Lower lobe of right lung (tissue), 2 donors: Measurements from ENCODE around the gene TMEM229B. TPM values are rescaled to one million over a fixed set of nuclear protein-coding genes. Genes with fewer than 3 reads are reported as not detected.
A peak's percentile ranks its signal among the peaks of the same experiment; 100 is the strongest.

Source experiments
- ATAC-seq, 2 donors: fragments of 200-7000 bp; cut with Tn5 transposase; one replicate each; pipeline ENCODE4 v1.9.1; 2020 to 2022; ENCODE audit warnings: mild to moderate bottlenecking in 2 of 2, moderate library complexity in 2 of 2
- DNase-seq: peaks from one replicate; pipeline ENCODE4 v3.0.0-alpha.2; 2020
- H3K27ac ChIP-seq: fragments of 200-600 bp; one replicate; pipeline ENCODE4 v1.8.0; 2022
- H3K27me3 ChIP-seq: fragments of 200-600 bp; one replicate; pipeline ENCODE4 v1.8.0; 2022; ENCODE audit warnings: low read depth
- H3K36me3 ChIP-seq: fragments of 200-600 bp; one replicate; pipeline ENCODE4 v1.8.0; 2022; ENCODE audit warnings: mild to moderate bottlenecking
- H3K4me1 ChIP-seq: fragments of 200-600 bp; one replicate; pipeline ENCODE4 v1.8.0; 2022
- H3K4me3 ChIP-seq: fragments of 200-600 bp; one replicate; pipeline ENCODE4 v1.8.0; 2022; ENCODE audit warnings: mild to moderate bottlenecking
- H3K9me3 ChIP-seq: fragments of 200-600 bp; one replicate; pipeline ENCODE4 v1.8.0; 2022
- CTCF ChIP-seq: fragments of 200-600 bp; IDR thresholded peaks from one replicate; pipeline ENCODE4 v1.8.0; 2022; ENCODE audit warnings: antibody characterized with exemption, mild to moderate bottlenecking
- intact Hi-C: fragments of 100-400 bp; cut with DNase I; formaldehyde crosslinking; loops from one replicate; pipeline ENCODE4 v1.11.0; 2022
- total RNA-seq: library from RNA; stranded (reverse); fragmentation: NEBNext Ultra II Directional; extraction: Animal tissue kit (Norgen Biotek cat#: 25700); gene quantifications from one replicate; pipeline ENCODE4 v1.2.1, GENCODE V29; 2021
- donor health status: DM: no; HTN: yes; CAD: no; lungs with severe emphysema.

TMEM229B gene
- total RNA-seq, 1 donor from 2014 or later = 6.4 TPM

- peak overlapping the region; percentile 93 for H3K4me3 ChIP-seq
- DNase-seq (peak; percentile 65), ATAC-seq (peak; percentile 69 to 82)
- intact Hi-C loops = no loop called here
- H3K9me3 ChIP-seq = no peaks in the 10 kb centered on the region
- H3K36me3 ChIP-seq = no peaks in the 10 kb centered on the region
- H3K27ac ChIP-seq = peak overlapping the region; percentile 78
- peaks cover 21% of the 10 kb centered on the region for H3K4me1 ChIP-seq
- H3K27me3 ChIP-seq = no peaks in the 10 kb centered on the region
- no peak for TF ChIP-seq CTCF
Measured at GRCh38 chr14:67514650-67515385, 26.3 kb upstream of the TMEM229B start.

GRCh38 chr14:67514203-67514607 lies 25.7 kb upstream of the TMEM229B start:
- no peak for DNase-seq
- no peaks in the 10 kb centered on the region for H3K36me3 ChIP-seq
- H3K4me1 ChIP-seq = peaks cover 21% of the 10 kb centered on the region
- H3K9me3 ChIP-seq = no peaks in the 10 kb centered on the region
- no peak for TF ChIP-seq CTCF
- peak overlapping the region; percentile 93 for H3K4me3 ChIP-seq
- intact Hi-C loops = no loop called here
- no peaks in the 10 kb centered on the region for H3K27me3 ChIP-seq
- ATAC-seq = peak; percentile 6 to 28
- H3K27ac ChIP-seq = peak overlapping the region; percentile 78

- no peak for TF ChIP-seq CTCF
- ATAC-seq (no peak), DNase-seq (no peak)
- H3K4me1 ChIP-seq = peaks cover 21% of the 10 kb centered on the region
- peak overlapping the region; percentile 78 for H3K27ac ChIP-seq
- no peaks in the 10 kb centered on the region for H3K27me3 ChIP-seq
- H3K4me3 ChIP-seq = no peak overlapping the region
- intact Hi-C loops = no loop called here
- no peaks in the 10 kb centered on the region for H3K36me3 ChIP-seq
- H3K9me3 ChIP-seq = no peaks in the 10 kb centered on the region
Measured at GRCh38 chr14:67513631-67514108, 25.1 kb upstream of the TMEM229B start.

- Histone ChIP-seq H3K4me1 (peaks cover 21% of the 10 kb centered on the region), H3K27ac (no peak overlapping the region), H3K9me3 (no peaks in the 10 kb centered on the region), H3K4me3 (no peak overlapping the region), H3K36me3 (no peaks in the 10 kb centered on the region), H3K27me3 (no peaks in the 10 kb centered on the region)
- intact Hi-C loops = no loop called here
- ATAC-seq = no peak
- TF ChIP-seq CTCF = no peak
- no peak for DNase-seq
Measured at GRCh38 chr14:67512463-67513310, 24.2 kb upstream of the TMEM229B start.

- DNase-seq = no peak
- intact Hi-C loops = no loop called here
- TF ChIP-seq CTCF = no peak
- no peak for ATAC-seq
- no peaks in the 10 kb centered on the region for H3K27me3 ChIP-seq
- no peaks in the 10 kb centered on the region for H3K36me3 ChIP-seq
- H3K9me3 ChIP-seq = no peaks in the 10 kb centered on the region
- no peak overlapping the region for H3K27ac ChIP-seq
- H3K4me1 ChIP-seq = peaks cover 13% of the 10 kb centered on the region
- H3K4me3 ChIP-seq = no peak overlapping the region
Measured at GRCh38 chr14:67510836-67511235, 22.3 kb upstream of the TMEM229B start.
